ENCODE data around the gene SMC4. TPM values are rescaled to one million over a fixed set of nuclear protein-coding genes. Genes with fewer than 3 reads are reported as not detected.

SMC4 gene
- total and polyA plus RNA-seq, 10 of the 15 experiments (the other 5 are each of a cell fraction or from before 2014, with no cell fraction given): 75.6 to 288 (median 136) TPM

DNA sequence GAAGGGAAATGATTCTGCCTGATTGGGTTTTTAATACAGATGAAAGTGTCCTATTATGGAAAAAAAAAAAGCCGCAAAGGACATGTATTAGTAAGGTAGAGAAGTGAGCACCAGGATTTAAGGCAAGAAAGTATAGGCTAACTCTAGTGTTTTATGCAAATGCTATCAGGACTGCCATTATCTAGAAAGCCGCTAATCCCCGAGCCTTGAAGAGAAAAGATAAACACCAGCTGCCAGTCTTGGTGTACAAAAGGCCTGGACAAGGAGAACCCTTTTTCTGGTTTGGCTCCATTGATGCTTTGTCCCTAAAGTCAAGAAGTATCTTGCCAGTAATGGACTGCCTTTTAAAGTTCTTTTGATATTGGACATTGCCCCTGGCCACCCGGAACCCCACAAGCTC lies 58.7 kb downstream of the SMC4 start:
- POLR2A ChIA-PET: interaction anchor here (2.6 kb wide), 1 partner anchor 8 kb away, joined by 10 read pairs; the partner anchor contains the start of gene TRIM59
- Histone ChIP-seq H2AFZ (ENCODE audit: control insufficient read depth, low read depth, low read length) (no peak overlapping the region), H3K4me1 (ENCODE audit: control insufficient read depth, insufficient read depth, low read length) (no peaks in the 10 kb centered on the region), H3K79me2 (ENCODE audit: control insufficient read depth, insufficient read depth, low read length) (no peaks in the 10 kb centered on the region), H3K9me3 (replicated peaks; ENCODE audit: control insufficient read depth, insufficient read depth, low read length) (no peaks in the 10 kb centered on the region; the same call in 2 of the 3 replicates), H3K36me3 (ENCODE audit: control insufficient read depth in 2 of 2, insufficient read depth in 2 of 2, low read length in 1 of 2) (no peaks in the 10 kb centered on the region), H3K4me3 (no peak overlapping the region), H3K27ac (ENCODE audit: control insufficient read depth, insufficient read depth) (no peak overlapping the region), H3K27me3 (replicated peaks in 1 of 2; ENCODE audit: control insufficient read depth in 2 of 2, insufficient read depth in 2 of 2, low read length in 1 of 2) (no peaks in the 10 kb centered on the region; a peak in 1 of 4 replicates), H4K20me1 (ENCODE audit: control insufficient read depth, insufficient read depth) (no peaks in the 10 kb centered on the region), H3K4me2 (ENCODE audit: control insufficient read depth, insufficient read depth) (no peak overlapping the region), H3K9ac (ENCODE audit: control insufficient read depth, insufficient read depth, low read length) (no peak overlapping the region)
- intact Hi-C loops (cut with micrococcal nuclease; ENCODE audit: unreplicated experiment): no loop called here
- DNase-seq (ENCODE audit: low read depth, low spot score) (no peak), ATAC-seq (no peak), FAIRE-seq (no peak)
- SMC1A ChIA-PET (ENCODE audit: uncharacterized antibody, unreplicated experiment): interaction anchor here (0.9 kb wide), 1 partner anchor 89 kb away, joined by 3 read pairs; no protein-coding TSS in a partner anchor
- RAD21 ChIA-PET (ENCODE audit: unreplicated experiment): interaction anchor here (0.7 kb wide), 1 partner anchor 15 kb away, joined by 3 read pairs; no protein-coding TSS in a partner anchor
- CTCF ChIA-PET: no interaction called here
- TF ChIP-seq RFX5 (IDR thresholded peaks at IDR 0.05; ENCODE audit: low read depth, low read length): no peak
- no peak for TF ChIP-seq RAD21 (IDR thresholded peaks at IDR 0.05; ENCODE audit: insufficient read depth, low read depth, low read length)
- no peak for TF ChIP-seq NR2C2 (IDR thresholded peaks at IDR 0.05; ENCODE audit: borderline replicate concordance, control insufficient read depth, insufficient read length, low read depth)
- no peak for TF ChIP-seq NR2F1 (conservative IDR thresholded peaks at IDR 0.05)
- no TSS peak for BruUV-seq (replicated peaks)
- WGBS (ENCODE audit: insufficient coverage, insufficient replicate concordance, low lambda C conversion rate, missing lambda C conversion rate): 79% methylated on average over 4 of the region's 4 CpGs
- in situ Hi-C loops (cut with MboI): no loop called here

DNA sequence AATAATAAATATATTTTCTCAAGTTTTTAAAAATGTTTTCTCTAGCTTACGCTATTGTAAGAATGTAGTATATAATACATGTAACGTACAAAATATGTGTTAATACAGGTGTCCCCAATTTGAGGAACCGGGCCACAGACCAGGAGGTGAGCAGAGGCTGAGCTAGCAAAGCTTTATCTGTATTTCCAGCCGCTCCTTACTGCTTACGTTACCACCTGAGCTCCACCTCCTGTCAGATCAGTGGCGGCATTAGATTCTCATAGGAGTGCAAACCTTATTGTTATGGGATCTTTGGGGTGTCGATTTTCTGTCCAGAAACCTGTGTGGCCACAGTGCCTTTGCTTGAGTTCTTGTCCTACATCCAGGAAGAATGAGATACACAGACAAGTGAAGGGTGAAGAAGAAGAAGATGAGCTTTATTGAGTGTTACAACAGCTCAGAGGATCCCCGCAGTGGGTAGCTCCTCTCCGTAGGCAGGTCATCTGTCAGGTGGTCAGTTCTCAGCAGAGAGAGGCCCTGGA lies 60.1 kb downstream of the SMC4 start:
- intact Hi-C loops (cut with micrococcal nuclease; ENCODE audit: unreplicated experiment): no loop called here

More for the DNA sequence above, 60.1 kb downstream of the SMC4 start:
- Histone ChIP-seq H4K20me1 (ENCODE audit: control insufficient read depth, insufficient read depth) (no peaks in the 10 kb centered on the region), H2AFZ (ENCODE audit: control insufficient read depth, low read depth, low read length) (no peak overlapping the region), H3K9me3 (replicated peaks; ENCODE audit: control insufficient read depth, insufficient read depth, low read length) (no peaks in the 10 kb centered on the region; the same call in 2 of the 3 replicates), H3K27ac (ENCODE audit: control insufficient read depth, insufficient read depth) (no peak overlapping the region), H3K4me1 (ENCODE audit: control insufficient read depth, insufficient read depth, low read length) (no peaks in the 10 kb centered on the region), H3K4me3 (no peak overlapping the region), H3K27me3 (replicated peaks in 1 of 2; ENCODE audit: control insufficient read depth in 2 of 2, insufficient read depth in 2 of 2, low read length in 1 of 2) (no peaks in the 10 kb centered on the region; a peak in 1 of 4 replicates), H3K9ac (ENCODE audit: control insufficient read depth, insufficient read depth, low read length) (no peak overlapping the region), H3K4me2 (ENCODE audit: control insufficient read depth, insufficient read depth) (no peak overlapping the region), H3K36me3 (ENCODE audit: control insufficient read depth in 2 of 2, insufficient read depth in 2 of 2, low read length in 1 of 2) (no peaks in the 10 kb centered on the region), H3K79me2 (ENCODE audit: control insufficient read depth, insufficient read depth, low read length) (no peaks in the 10 kb centered on the region)
- in situ Hi-C loops (cut with MboI): no loop called here
- ChIA-PET RAD21 (ENCODE audit: unreplicated experiment) (interaction anchor here (1.0 kb wide), 1 partner anchor 9 kb away, joined by 5 read pairs; no protein-coding TSS in a partner anchor), SMC1A (ENCODE audit: uncharacterized antibody, unreplicated experiment) (no interaction called here), CTCF (no interaction called here), POLR2A (interaction anchor here (2.6 kb wide), 1 partner anchor 10 kb away, joined by 10 read pairs; the partner anchor contains the start of gene TRIM59)
- FAIRE-seq: no peak
- DNase-seq (ENCODE audit: low read depth, low spot score): no peak
- no peak for ATAC-seq
- TF ChIP-seq SUZ12 (IDR thresholded peaks at IDR 0.05; ENCODE audit: unreplicated experiment) (no peak), USF1 (IDR thresholded peaks at IDR 0.05; ENCODE audit: borderline replicate concordance, extremely low read length, insufficient read depth, low read depth, low read length) (no peak), KDM1A (IDR thresholded peaks at IDR 0.05; ENCODE audit: borderline replicate concordance) (no peak), NFXL1 (IDR thresholded peaks at IDR 0.05; ENCODE audit: borderline replicate concordance) (no peak), HDAC6 (IDR thresholded peaks at IDR 0.05; ENCODE audit: unreplicated experiment) (no peak), ZNF207 (IDR thresholded peaks at IDR 0.05; ENCODE audit: borderline replicate concordance) (no peak), BACH1 (IDR thresholded peaks at IDR 0.05; ENCODE audit: borderline replicate concordance) (no peak), PAX5 (IDR thresholded peaks at IDR 0.05; ENCODE audit: borderline replicate concordance, low read depth, low read length) (no peak)
- TF ChIP-seq, protein P1, sequence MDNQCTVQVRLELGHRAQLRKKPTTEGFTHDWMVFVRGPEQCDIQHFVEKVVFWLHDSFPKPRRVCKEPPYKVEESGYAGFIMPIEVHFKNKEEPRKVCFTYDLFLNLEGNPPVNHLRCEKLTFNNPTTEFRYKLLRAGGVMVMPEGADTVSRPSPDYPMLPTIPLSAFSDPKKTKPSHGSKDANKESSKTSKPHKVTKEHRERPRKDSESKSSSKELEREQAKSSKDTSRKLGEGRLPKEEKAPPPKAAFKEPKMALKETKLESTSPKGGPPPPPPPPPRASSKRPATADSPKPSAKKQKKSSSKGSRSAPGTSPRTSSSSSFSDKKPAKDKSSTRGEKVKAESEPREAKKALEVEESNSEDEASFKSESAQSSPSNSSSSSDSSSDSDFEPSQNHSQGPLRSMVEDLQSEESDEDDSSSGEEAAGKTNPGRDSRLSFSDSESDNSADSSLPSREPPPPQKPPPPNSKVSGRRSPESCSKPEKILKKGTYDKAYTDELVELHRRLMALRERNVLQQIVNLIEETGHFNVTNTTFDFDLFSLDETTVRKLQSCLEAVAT (IDR thresholded peaks at IDR 0.05): no peak
- BruUV-seq (replicated peaks): no TSS peak
- 60% methylated on average over 9 of the region's 9 CpGs for WGBS (ENCODE audit: insufficient coverage, insufficient replicate concordance, low lambda C conversion rate, missing lambda C conversion rate)

Measured in GM12878 (cell line).